ENCODE measurements around the gene MYLK.

Gene MYLK

GRCh38 chr3:123700791-123701722, 183.1 kb downstream of the MYLK start:
- no peak overlapping the region for H3K27ac ChIP-seq (ENCODE audit: low read length)
- H3K4me1 ChIP-seq (ENCODE audit: control insufficient read depth, low read depth, low read length): no peaks in the 10 kb centered on the region
- H3K36me3 ChIP-seq (ENCODE audit: control insufficient read depth, low read depth, low read length): no peaks in the 10 kb centered on the region
- H3K4me3 ChIP-seq (ENCODE audit: low read length): no peak overlapping the region
- no peak overlapping the region for H3K9ac ChIP-seq (ENCODE audit: low read length)
- H3K9me3 ChIP-seq (ENCODE audit: control insufficient read depth, low read depth, low read length): no peaks in the 10 kb centered on the region
- no peaks in the 10 kb centered on the region for H3K27me3 ChIP-seq (ENCODE audit: control insufficient read depth, insufficient read depth, low read length)

DNA sequence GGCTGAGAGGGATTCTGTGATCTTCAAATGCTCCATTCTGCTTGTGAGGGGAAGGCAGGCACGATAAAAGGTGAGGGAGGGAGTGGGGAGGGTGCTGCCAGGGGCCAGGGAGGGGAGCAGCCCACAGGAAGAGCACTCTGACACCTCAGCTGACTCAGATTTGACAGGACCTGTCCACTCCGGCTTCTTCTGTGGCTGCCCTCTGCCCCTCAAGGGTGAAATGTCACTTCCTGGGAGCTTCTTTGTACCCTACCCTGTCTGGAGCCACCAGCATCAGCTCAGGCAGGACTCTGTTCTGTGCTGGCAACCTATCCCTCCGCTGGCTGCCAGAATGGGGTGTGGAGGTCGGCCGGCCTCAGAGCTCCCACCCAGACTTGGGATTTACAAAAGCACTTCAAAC, 185.3 kb downstream of the MYLK start:
- no peak overlapping the region for H3K27ac ChIP-seq (ENCODE audit: low read length)
- no peaks in the 10 kb centered on the region for H3K27me3 ChIP-seq (ENCODE audit: control insufficient read depth, insufficient read depth, low read length)
- no peaks in the 10 kb centered on the region for H3K9me3 ChIP-seq (ENCODE audit: control insufficient read depth, low read depth, low read length)
- no peak overlapping the region for H3K9ac ChIP-seq (ENCODE audit: low read length)
- no peaks in the 10 kb centered on the region for H3K36me3 ChIP-seq (ENCODE audit: control insufficient read depth, low read depth, low read length)
- H3K4me3 ChIP-seq (ENCODE audit: low read length): no peak overlapping the region
- H3K4me1 ChIP-seq (ENCODE audit: control insufficient read depth, low read depth, low read length): peaks cover 12% of the 10 kb centered on the region

GRCh38 chr3:123696808-123697207, 187.3 kb downstream of the MYLK start:
- H3K4me1 ChIP-seq (ENCODE audit: control insufficient read depth, low read depth, low read length): peaks cover 12% of the 10 kb centered on the region
- no peaks in the 10 kb centered on the region for H3K27me3 ChIP-seq (ENCODE audit: control insufficient read depth, insufficient read depth, low read length)
- H3K9me3 ChIP-seq (ENCODE audit: control insufficient read depth, low read depth, low read length): no peaks in the 10 kb centered on the region
- H3K9ac ChIP-seq (ENCODE audit: low read length): no peak overlapping the region
- no peak overlapping the region for H3K4me3 ChIP-seq (ENCODE audit: low read length)
- no peak overlapping the region for H3K27ac ChIP-seq (ENCODE audit: low read length)
- H3K36me3 ChIP-seq (ENCODE audit: control insufficient read depth, low read depth, low read length): no peaks in the 10 kb centered on the region

DNA sequence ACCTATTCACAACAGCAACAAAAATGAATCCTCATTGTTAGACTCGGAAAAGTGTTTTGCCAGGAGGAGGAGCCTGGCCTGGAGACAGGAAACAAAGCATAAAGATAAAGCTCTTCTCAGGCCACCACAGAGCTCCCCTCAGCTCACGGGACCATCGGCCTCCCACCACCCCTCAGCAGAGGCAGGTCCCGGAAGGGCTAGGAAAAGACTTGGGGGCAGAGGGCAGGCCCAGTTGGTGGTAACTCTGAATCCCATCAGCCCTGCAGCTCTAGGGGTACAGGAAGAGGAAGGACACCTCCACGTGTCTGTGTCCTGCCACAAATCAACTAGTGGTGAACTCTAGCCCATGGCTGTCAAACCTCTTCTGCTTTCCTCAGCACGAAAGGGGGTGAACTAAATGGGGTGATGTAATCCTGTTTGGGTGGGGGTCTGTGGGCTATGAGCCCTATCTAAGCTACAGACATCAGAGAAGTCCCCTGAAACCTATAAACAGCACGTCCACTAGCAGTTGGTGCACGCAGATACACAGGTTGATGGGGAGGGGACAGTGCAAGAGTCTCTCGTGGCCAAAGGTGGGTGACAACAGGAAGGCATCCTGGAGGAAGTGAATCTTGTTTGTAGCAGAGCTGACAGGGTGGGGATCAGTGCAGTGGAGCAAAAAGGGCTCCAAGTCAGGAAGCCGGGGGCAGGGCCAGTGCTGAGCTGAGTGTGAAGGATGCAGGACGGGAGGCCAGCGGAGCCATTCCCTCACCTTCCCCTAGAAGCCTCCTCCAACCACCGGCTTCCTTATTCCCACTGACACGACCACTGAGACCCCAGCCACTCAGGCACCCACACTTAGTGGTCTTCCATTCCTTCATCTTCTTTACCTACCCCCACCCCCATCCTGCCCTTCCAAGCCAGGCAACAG, 188.1 kb downstream of the MYLK start:
- H3K27ac ChIP-seq (ENCODE audit: low read length): no peak overlapping the region
- H3K4me3 ChIP-seq (ENCODE audit: low read length): no peak overlapping the region
- no peaks in the 10 kb centered on the region for H3K36me3 ChIP-seq (ENCODE audit: control insufficient read depth, low read depth, low read length)
- H3K9me3 ChIP-seq (ENCODE audit: control insufficient read depth, low read depth, low read length): no peaks in the 10 kb centered on the region
- H3K9ac ChIP-seq (ENCODE audit: low read length): no peak overlapping the region
- no peaks in the 10 kb centered on the region for H3K27me3 ChIP-seq (ENCODE audit: control insufficient read depth, insufficient read depth, low read length)
- peaks cover 12% of the 10 kb centered on the region for H3K4me1 ChIP-seq (ENCODE audit: control insufficient read depth, low read depth, low read length)

GRCh38 chr3:123695152-123695551, 189.0 kb downstream of the MYLK start:
- Histone ChIP-seq H3K27ac (ENCODE audit: low read length) (no peak overlapping the region), H3K9ac (ENCODE audit: low read length) (no peak overlapping the region), H3K4me3 (ENCODE audit: low read length) (no peak overlapping the region), H3K9me3 (ENCODE audit: control insufficient read depth, low read depth, low read length) (no peaks in the 10 kb centered on the region), H3K36me3 (ENCODE audit: control insufficient read depth, low read depth, low read length) (no peaks in the 10 kb centered on the region), H3K4me1 (ENCODE audit: control insufficient read depth, low read depth, low read length) (peaks cover 15% of the 10 kb centered on the region), H3K27me3 (ENCODE audit: control insufficient read depth, insufficient read depth, low read length) (no peaks in the 10 kb centered on the region)

GRCh38 chr3:123694366-123695087, 189.6 kb downstream of the MYLK start:
- Histone ChIP-seq H3K9ac (ENCODE audit: low read length) (no peak overlapping the region), H3K27ac (ENCODE audit: low read length) (no peak overlapping the region), H3K9me3 (ENCODE audit: control insufficient read depth, low read depth, low read length) (no peaks in the 10 kb centered on the region), H3K4me3 (ENCODE audit: low read length) (no peak overlapping the region), H3K4me1 (ENCODE audit: control insufficient read depth, low read depth, low read length) (peaks cover 15% of the 10 kb centered on the region), H3K27me3 (ENCODE audit: control insufficient read depth, insufficient read depth, low read length) (no peaks in the 10 kb centered on the region), H3K36me3 (ENCODE audit: control insufficient read depth, low read depth, low read length) (no peaks in the 10 kb centered on the region)

- no peaks in the 10 kb centered on the region for H3K27me3 ChIP-seq (ENCODE audit: control insufficient read depth, insufficient read depth, low read length)
- no peak overlapping the region for H3K27ac ChIP-seq (ENCODE audit: low read length)
These were observed 190.4 kb downstream of the MYLK start for GRCh38 chr3:123693584-123694190.

GRCh38 chr3:123692671-123693070, 191.5 kb downstream of the MYLK start:
- H3K4me1 ChIP-seq (ENCODE audit: control insufficient read depth, low read depth, low read length): peaks cover 15% of the 10 kb centered on the region
- no peaks in the 10 kb centered on the region for H3K9me3 ChIP-seq (ENCODE audit: control insufficient read depth, low read depth, low read length)
- no peak overlapping the region for H3K27ac ChIP-seq (ENCODE audit: low read length)
- H3K9ac ChIP-seq (ENCODE audit: low read length): no peak overlapping the region
- H3K4me3 ChIP-seq (ENCODE audit: low read length): no peak overlapping the region
- no peaks in the 10 kb centered on the region for H3K36me3 ChIP-seq (ENCODE audit: control insufficient read depth, low read depth, low read length)
- H3K27me3 ChIP-seq (ENCODE audit: control insufficient read depth, insufficient read depth, low read length): no peaks in the 10 kb centered on the region

More at GRCh38 chr3:123693584-123694190, 190.4 kb downstream of the MYLK start:
- Histone ChIP-seq H3K9ac (ENCODE audit: low read length) (no peak overlapping the region), H3K9me3 (ENCODE audit: control insufficient read depth, low read depth, low read length) (no peaks in the 10 kb centered on the region), H3K36me3 (ENCODE audit: control insufficient read depth, low read depth, low read length) (no peaks in the 10 kb centered on the region), H3K4me1 (ENCODE audit: control insufficient read depth, low read depth, low read length) (peaks cover 15% of the 10 kb centered on the region), H3K4me3 (ENCODE audit: low read length) (no peak overlapping the region)

DNA sequence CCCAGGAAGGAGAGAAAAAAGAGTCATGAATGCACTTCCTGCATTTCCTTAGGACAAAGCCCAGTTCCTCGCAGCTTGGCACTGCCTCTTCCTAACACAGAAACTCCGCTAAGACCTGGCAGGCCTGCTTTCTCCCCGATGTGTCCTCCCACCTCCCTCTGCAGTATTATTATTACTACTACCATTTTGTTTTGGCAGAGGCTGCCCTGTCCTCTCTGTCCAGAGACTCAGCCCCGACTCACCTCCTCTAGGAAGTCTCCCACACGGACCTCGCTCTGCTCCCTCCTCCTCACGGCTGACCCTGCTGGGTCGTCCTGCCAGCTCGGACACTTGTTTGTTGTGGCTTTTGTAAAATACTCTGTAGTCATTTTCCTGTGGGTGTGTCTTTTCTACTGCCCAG, 192.1 kb downstream of the MYLK start:
- no peak overlapping the region for H3K27ac ChIP-seq (ENCODE audit: low read length)
- H3K27me3 ChIP-seq (ENCODE audit: control insufficient read depth, insufficient read depth, low read length): no peaks in the 10 kb centered on the region
- no peaks in the 10 kb centered on the region for H3K36me3 ChIP-seq (ENCODE audit: control insufficient read depth, low read depth, low read length)
- no peak overlapping the region for H3K9ac ChIP-seq (ENCODE audit: low read length)
- H3K9me3 ChIP-seq (ENCODE audit: control insufficient read depth, low read depth, low read length): no peaks in the 10 kb centered on the region
- H3K4me1 ChIP-seq (ENCODE audit: control insufficient read depth, low read depth, low read length): peaks cover 15% of the 10 kb centered on the region
- no peak overlapping the region for H3K4me3 ChIP-seq (ENCODE audit: low read length)

DNA sequence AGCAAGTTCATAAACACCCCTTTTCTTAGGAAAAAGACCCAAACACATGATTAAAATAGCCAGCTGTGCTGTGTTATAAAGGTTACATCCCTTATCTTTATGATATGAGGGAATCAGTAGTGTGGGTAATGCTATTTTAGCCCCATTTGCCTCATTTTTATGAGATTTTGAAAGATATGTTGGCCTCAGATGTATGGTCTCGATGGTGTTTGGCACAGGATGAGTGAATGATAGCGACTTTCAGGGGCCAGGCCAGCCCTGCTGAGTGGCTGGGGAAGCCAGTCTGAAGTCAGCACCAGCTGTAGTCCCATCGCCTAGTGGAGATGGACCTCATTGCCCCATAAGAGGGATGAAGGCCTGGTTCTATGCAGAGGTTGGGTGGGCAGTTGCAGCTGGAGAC, 194.3 kb downstream of the MYLK start:
- Histone ChIP-seq H3K27me3 (ENCODE audit: control insufficient read depth, insufficient read depth, low read length) (no peaks in the 10 kb centered on the region), H3K9ac (ENCODE audit: low read length) (no peak overlapping the region), H3K9me3 (ENCODE audit: control insufficient read depth, low read depth, low read length) (no peaks in the 10 kb centered on the region), H3K4me3 (ENCODE audit: low read length) (no peak overlapping the region), H3K27ac (ENCODE audit: low read length) (no peak overlapping the region), H3K4me1 (ENCODE audit: control insufficient read depth, low read depth, low read length) (peaks cover 12% of the 10 kb centered on the region), H3K36me3 (ENCODE audit: control insufficient read depth, low read depth, low read length) (no peaks in the 10 kb centered on the region)
